Measurements from ENCODE around the gene ANK2.

Gene ANK2

DNA sequence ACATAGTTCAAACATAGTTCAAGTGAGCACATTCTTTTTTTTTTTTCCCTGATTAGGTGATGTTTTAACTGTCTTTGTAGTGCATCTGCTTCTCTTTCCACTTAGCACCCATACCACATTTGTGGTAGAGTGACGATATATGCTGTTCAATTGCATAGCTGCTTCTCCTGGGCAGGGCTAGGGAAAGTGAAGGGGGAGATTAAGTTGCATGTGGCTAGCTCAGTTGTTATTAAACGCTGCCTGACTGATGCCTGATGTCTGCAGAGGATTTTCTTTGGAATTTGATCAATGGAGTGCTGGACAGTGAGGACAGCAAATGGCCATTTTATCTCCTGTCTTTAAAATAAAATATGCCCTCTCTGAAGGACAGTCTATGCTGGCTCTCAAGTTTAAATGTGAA lies 63.7 kb downstream of the ANK2 start:
- TF ChIP-seq, protein P1, sequence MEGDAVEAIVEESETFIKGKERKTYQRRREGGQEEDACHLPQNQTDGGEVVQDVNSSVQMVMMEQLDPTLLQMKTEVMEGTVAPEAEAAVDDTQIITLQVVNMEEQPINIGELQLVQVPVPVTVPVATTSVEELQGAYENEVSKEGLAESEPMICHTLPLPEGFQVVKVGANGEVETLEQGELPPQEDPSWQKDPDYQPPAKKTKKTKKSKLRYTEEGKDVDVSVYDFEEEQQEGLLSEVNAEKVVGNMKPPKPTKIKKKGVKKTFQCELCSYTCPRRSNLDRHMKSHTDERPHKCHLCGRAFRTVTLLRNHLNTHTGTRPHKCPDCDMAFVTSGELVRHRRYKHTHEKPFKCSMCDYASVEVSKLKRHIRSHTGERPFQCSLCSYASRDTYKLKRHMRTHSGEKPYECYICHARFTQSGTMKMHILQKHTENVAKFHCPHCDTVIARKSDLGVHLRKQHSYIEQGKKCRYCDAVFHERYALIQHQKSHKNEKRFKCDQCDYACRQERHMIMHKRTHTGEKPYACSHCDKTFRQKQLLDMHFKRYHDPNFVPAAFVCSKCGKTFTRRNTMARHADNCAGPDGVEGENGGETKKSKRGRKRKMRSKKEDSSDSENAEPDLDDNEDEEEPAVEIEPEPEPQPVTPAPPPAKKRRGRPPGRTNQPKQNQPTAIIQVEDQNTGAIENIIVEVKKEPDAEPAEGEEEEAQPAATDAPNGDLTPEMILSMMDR (IDR thresholded peaks at IDR 0.05; ENCODE audit: unreplicated experiment in 3 of 3): no peak
- Mint-ChIP-seq H3K4me3 (peak overlapping the region in 1 of 3 experiments; percentile 49), H3K9me3 (no peaks in the 10 kb centered on the region), H3K27ac (peak overlapping the region; percentile 17 to 54 (median 19)), H3K4me1 (peaks cover 59% of the 10 kb centered on the region), H3K36me3 (ENCODE audit: low read depth) (no peaks in the 10 kb centered on the region), H3K27me3 (ENCODE audit: low read depth) (peaks cover 3% of the 10 kb centered on the region)

DNA sequence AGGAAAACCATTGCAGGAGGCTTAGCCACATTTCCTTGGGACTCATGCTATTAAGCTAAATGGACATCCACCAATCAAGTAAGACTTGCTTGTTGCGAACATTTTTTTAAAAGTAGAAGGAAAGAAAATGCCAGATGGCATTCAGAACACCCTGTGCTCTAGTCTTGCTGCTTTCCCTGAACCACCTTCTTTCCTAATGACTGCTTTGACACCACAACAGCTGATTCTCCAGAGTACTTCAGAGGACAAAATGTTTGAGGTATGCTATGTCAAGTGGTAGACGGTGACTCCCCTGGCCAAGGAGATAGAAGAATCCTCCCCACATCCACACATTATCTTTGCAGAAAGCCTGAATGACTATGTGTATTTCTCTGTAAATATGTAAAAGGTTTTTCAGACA lies 65.4 kb downstream of the ANK2 start:
- no peak overlapping the region for H3K27ac Mint-ChIP-seq
- H3K4me3 Mint-ChIP-seq: no peak overlapping the region
- no peaks in the 10 kb centered on the region for H3K9me3 Mint-ChIP-seq
- peaks cover 3% of the 10 kb centered on the region for H3K27me3 Mint-ChIP-seq (ENCODE audit: low read depth)
- TF ChIP-seq, protein P1 (IDR thresholded peaks at IDR 0.05; ENCODE audit: unreplicated experiment in 3 of 3): no peak
- H3K4me1 Mint-ChIP-seq: peaks cover 49% of the 10 kb centered on the region
- H3K36me3 Mint-ChIP-seq (ENCODE audit: low read depth): no peaks in the 10 kb centered on the region

DNA sequence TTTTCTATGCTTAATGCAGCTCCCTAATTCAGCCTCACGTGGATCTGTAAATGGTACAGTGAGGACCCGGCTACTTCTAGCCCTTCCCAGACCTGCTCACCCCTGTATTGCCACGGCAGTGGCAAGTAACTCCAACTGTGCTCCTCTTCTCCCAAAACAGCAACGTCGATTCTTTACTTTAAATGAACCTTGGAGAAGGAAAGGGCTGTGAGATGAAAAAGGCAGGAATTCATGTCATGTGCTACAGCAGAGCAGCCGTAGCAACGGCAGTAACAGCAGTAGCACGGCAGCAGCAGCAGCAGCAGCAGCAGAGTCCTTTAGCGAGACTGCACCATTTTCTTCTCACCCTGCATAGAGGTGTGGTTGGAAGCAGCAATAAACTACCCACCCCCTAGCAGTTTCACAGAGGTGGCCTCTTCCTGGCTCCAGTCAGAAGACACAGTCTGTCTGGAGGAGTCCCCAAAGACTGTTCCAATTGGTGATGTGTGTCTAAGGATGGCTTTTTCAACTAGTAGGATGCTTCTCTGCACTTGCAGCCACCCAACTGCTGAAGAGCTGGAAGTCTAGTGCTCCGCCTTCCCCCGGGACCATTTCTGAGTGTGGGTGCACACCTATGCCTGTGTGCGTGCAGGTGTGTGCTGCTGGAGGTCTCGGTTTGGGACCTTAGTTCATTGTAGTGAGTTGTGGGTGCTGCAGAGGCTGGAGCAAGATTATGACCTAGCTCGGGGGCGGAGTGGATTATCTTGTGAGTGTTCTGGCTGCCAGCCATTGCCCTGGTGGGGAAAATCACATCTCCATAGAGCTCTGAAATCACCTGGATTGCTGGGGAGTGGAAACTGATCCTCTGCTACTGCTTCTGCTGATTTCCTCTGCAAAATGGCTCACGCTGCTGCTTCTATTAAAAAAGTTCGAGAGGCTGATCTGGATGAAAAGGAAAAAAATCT lies 67.2 kb downstream of the ANK2 start:
- no peaks in the 10 kb centered on the region for H3K36me3 Mint-ChIP-seq (ENCODE audit: low read depth)
- H3K4me3 Mint-ChIP-seq: peak overlapping the region; percentile 29 to 55 (median 39)
- no peaks in the 10 kb centered on the region for H3K9me3 Mint-ChIP-seq
- H3K27ac Mint-ChIP-seq: peak overlapping the region; percentile 1 to 26 (median 19)
- TF ChIP-seq, protein P1 (IDR thresholded peaks at IDR 0.05; ENCODE audit: unreplicated experiment in 3 of 3): no peak
- peaks cover 45% of the 10 kb centered on the region for H3K4me1 Mint-ChIP-seq
- peaks cover 3% of the 10 kb centered on the region for H3K27me3 Mint-ChIP-seq (ENCODE audit: low read depth)

DNA sequence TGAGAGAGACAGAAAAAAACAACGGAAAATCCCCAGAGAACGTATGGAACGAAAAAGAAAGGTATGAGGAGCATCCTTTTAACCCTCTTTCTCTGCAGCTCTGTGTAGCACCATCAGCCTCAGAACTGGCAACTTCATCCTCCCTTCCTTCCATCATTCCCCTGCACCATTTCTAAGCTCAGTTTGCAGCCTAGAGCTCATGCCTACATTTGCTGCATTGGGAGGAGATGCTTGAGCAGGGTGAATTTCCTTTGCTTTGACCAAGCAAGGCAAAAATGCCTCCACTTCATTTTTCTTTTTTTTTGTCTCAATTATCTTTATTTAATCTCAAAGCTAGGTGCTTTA lies 67.9 kb downstream of the ANK2 start:
- H3K9me3 Mint-ChIP-seq: no peaks in the 10 kb centered on the region
- no peaks in the 10 kb centered on the region for H3K36me3 Mint-ChIP-seq (ENCODE audit: low read depth)
- peaks cover 42% of the 10 kb centered on the region for H3K4me1 Mint-ChIP-seq
- H3K4me3 Mint-ChIP-seq: peak overlapping the region; percentile 29 to 55 (median 39)
- H3K27me3 Mint-ChIP-seq (ENCODE audit: low read depth): peaks cover 3% of the 10 kb centered on the region
- TF ChIP-seq, protein P1 (IDR thresholded peaks at IDR 0.05; ENCODE audit: unreplicated experiment in 3 of 3): no peak
- peak overlapping the region in 2 of 3 experiments; percentile 13 to 26 for H3K27ac Mint-ChIP-seq

DNA sequence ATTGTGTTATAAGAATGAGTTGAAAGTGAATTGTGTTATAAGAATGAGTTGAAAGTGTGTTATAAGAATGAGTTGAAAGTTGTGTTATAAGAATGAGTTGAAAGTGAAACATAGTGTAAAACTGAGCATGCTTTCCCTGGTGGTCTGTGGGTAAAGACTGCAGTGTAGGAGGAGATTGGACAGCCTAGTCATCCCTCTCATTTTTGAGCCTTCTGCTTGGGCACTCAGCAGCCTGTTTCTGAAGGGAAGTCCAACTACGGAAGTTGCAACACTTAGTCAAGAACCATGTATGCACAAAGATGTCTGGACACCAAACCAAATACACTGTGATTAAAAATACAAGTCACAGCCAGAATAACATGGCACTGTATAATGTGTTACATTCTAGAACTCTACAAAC lies 72.6 kb downstream of the ANK2 start:
- Mint-ChIP-seq H3K27me3 (ENCODE audit: low read depth) (peaks cover 3% of the 10 kb centered on the region), H3K4me1 (peaks cover 7% of the 10 kb centered on the region), H3K27ac (peak overlapping the region in 1 of 3 experiments; percentile 1), H3K36me3 (ENCODE audit: low read depth) (no peaks in the 10 kb centered on the region), H3K9me3 (no peaks in the 10 kb centered on the region), H3K4me3 (no peak overlapping the region)
- TF ChIP-seq, protein P1 (IDR thresholded peaks at IDR 0.05; ENCODE audit: unreplicated experiment in 3 of 3): no peak

DNA sequence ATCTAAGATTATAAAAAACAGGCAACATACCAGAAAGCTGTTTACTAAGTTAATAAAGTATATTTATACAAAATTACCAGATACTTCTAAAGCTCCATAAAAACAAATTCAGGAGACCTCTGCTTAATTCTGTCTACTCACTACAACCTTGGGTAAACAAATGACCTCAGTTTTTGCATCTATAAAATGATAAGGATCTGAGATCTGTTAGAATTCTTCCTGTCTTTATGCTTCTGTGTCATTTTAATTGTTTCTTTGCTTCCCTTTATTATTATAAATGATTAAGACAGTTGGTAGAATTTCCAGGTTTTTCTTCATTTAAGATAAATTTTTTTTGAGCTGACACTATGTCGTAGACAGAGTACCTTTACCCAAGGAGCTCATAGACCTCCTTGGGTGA lies 76.0 kb downstream of the ANK2 start:
- Mint-ChIP-seq H3K4me1 (no peaks in the 10 kb centered on the region), H3K36me3 (ENCODE audit: low read depth) (no peaks in the 10 kb centered on the region), H3K27me3 (ENCODE audit: low read depth) (no peaks in the 10 kb centered on the region), H3K9me3 (no peaks in the 10 kb centered on the region), H3K4me3 (no peak overlapping the region), H3K27ac (no peak overlapping the region)
- TF ChIP-seq, protein P1 (IDR thresholded peaks at IDR 0.05; ENCODE audit: unreplicated experiment in 3 of 3): no peak
